ENCODE measurements around the gene CHRM4.
A peak's percentile ranks its signal among the peaks of the same experiment; 100 is the strongest.

CHRM4 gene

DNA sequence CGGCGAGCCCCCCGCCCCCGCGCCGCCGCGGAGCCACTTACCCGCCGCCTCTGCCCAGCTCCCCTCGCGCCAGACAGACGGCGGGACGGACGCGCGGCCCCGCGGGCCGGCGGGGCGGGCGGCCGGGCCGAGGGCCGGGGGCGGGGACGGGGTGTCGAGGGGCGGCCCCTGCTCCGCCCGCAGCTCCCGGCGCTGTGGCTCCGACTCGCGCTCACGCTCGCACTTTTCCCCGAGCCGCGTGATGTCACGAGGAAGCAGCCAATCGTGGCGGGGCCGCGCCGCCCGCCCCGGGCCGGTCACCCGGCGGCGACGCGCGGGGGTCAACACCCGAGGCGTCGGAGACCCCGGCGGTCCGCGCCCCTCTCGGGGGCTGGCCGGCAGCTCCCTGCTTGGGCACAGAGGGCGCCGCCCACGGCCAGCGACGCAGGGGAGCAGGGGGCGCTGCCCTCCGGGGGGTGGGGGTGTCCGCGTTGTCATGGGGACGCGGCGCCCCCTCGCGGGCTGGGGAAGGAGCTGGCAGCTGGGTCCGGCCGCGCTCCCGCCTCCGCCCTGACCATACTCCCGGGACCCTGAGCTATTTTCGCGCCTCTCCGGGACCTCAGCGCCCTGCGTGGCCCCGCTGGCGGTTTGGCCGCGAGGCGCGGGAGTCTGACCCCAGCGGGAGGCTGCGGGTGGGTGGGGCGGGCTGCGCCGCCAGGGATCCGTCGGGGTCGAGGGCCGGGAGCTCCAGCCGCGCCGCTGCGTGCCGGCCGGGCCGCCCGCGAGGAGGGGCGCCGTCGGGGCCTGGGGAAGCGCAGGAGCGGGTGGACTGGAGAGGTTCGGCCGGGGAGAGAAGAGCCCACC, at the start of gene CHRM4:
Gene CHRM4 (minus strand): TSS at position 199 of the 843 bp plus-strand sequence. CDS start 5,219 bp downstream, outside the sequence.
- peak within 1 kb of the TSS; percentile 21; the same call in 1 of the 2 replicates for H3K4me3 ChIP-seq (ENCODE audit: low read depth, low read length)
- TF ChIP-seq, protein P1, sequence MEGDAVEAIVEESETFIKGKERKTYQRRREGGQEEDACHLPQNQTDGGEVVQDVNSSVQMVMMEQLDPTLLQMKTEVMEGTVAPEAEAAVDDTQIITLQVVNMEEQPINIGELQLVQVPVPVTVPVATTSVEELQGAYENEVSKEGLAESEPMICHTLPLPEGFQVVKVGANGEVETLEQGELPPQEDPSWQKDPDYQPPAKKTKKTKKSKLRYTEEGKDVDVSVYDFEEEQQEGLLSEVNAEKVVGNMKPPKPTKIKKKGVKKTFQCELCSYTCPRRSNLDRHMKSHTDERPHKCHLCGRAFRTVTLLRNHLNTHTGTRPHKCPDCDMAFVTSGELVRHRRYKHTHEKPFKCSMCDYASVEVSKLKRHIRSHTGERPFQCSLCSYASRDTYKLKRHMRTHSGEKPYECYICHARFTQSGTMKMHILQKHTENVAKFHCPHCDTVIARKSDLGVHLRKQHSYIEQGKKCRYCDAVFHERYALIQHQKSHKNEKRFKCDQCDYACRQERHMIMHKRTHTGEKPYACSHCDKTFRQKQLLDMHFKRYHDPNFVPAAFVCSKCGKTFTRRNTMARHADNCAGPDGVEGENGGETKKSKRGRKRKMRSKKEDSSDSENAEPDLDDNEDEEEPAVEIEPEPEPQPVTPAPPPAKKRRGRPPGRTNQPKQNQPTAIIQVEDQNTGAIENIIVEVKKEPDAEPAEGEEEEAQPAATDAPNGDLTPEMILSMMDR (IDR thresholded peaks at IDR 0.05; ENCODE audit: control insufficient read depth, extremely low read depth, insufficient read depth), result peak; percentile 56
- no peak for DNase-seq (ENCODE audit: low read depth)

GRCh38 chr11:46438211-46438610, 46.6 kb upstream of the CHRM4 start:
- no peak for DNase-seq (ENCODE audit: low read depth)
- H3K4me3 ChIP-seq (ENCODE audit: low read depth, low read length), result no peak overlapping the region
- TF ChIP-seq, protein P1 (IDR thresholded peaks at IDR 0.05; ENCODE audit: control insufficient read depth, extremely low read depth, insufficient read depth), result no peak

- no peak for DNase-seq (ENCODE audit: low read depth)
- H3K4me3 ChIP-seq (ENCODE audit: low read depth, low read length), result no peak overlapping the region
- TF ChIP-seq, protein P1 (IDR thresholded peaks at IDR 0.05; ENCODE audit: control insufficient read depth, extremely low read depth, insufficient read depth), result no peak
These were observed 45.6 kb upstream of the CHRM4 start for GRCh38 chr11:46437122-46437689.

DNA sequence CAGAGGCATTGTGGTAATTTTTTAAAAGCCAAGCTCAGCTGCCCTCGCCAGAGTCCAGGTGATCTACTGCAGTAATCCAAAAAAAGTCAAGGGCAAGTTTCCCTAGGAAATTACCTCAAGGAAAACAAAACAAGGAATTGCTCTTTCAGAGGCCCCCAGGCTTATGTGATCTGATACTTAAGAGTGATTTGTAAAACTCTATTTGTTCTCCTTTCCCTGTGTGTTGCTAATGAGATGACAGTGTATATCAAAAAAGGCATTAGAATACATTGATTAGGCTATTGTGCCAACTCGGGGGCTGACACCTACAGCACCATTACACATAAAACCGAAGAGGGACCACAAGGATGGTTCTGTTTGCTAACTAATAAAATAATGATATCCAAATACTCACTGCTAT, 44.5 kb upstream of the CHRM4 start:
- TF ChIP-seq, protein P1 (IDR thresholded peaks at IDR 0.05; ENCODE audit: control insufficient read depth, extremely low read depth, insufficient read depth), result no peak
- DNase-seq (ENCODE audit: low read depth), result no peak
- no peak overlapping the region for H3K4me3 ChIP-seq (ENCODE audit: low read depth, low read length)

DNA sequence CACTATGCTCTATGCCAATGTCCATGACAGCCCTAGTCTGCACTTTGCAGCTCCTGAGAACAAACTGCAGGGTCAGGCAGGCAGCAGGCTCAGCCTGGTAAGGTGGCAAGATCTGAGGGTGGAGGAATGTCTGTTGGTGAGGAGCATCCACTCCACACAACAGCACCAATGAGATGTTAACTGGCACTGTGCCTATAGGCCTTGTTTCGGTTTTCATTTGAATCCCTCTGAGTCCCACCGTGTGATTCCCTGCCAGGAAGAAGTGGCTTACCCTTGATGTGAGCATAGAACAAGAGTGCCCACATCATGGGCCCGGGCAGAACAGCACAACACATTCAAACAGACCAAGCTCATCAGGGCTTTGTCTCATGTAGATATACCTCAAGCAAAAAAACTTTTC, 44.1 kb upstream of the CHRM4 start:
- DNase-seq (ENCODE audit: low read depth), result no peak
- TF ChIP-seq, protein P1 (IDR thresholded peaks at IDR 0.05; ENCODE audit: control insufficient read depth, extremely low read depth, insufficient read depth), result no peak
- H3K4me3 ChIP-seq (ENCODE audit: low read depth, low read length), result no peak overlapping the region

GRCh38 chr11:46431211-46431610, 39.6 kb upstream of the CHRM4 start:
- no peak overlapping the region for H3K4me3 ChIP-seq (ENCODE audit: low read depth, low read length)
- no peak for DNase-seq (ENCODE audit: low read depth)
- TF ChIP-seq, protein P1 (IDR thresholded peaks at IDR 0.05; ENCODE audit: control insufficient read depth, extremely low read depth, insufficient read depth), result no peak
